ENCODE data around the gene NEU1.
"Not testable (repeated sequence)": the region's sequence is repeated elsewhere in the genome, so short reads cannot be mapped to it uniquely, and the experiment has no call there.

The NEU1 gene

DNA sequence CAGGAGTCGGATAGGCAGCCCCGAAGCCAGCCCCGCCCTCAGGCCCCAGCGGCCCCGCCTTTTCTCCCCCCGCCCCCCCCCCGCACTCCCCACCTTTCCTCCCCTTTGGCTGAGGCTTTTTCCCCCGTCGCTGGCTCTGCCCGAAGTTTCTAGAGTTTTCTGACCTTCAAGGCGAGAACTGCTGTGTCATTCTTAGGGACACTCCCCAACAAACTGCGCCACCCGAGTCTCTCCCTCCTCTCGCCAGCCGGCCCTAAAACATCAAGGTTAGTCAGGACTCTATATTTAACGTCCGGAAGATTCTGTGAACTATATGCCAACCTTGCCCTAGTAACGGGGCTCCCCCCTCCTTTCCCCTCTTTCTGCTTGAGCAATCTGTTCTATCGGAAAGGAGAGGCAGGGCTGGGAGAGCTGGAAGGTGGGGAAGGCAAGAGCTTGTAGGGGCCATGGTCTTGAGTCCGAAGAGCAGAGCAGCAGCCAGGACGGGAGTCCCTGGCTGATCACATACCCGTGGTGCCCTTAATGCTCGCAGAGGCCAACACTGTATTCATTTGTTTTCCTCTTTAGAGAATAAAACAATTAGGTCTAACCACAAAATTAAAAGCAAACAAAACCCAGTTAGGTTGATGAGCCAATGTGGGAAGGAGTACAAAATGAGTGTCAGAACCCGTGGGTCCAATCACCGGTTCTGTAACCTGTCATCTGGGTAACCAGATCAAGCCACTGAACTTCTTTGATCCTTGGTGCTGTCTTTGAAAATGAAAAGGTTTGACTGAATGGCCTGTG lies 40.4 kb downstream of the NEU1 start:
- peak in 1 of 2 donors; percentile 47 for DNase-seq (ENCODE audit: low read depth in 2 of 2, low spot score in 1 of 2)

DNA sequence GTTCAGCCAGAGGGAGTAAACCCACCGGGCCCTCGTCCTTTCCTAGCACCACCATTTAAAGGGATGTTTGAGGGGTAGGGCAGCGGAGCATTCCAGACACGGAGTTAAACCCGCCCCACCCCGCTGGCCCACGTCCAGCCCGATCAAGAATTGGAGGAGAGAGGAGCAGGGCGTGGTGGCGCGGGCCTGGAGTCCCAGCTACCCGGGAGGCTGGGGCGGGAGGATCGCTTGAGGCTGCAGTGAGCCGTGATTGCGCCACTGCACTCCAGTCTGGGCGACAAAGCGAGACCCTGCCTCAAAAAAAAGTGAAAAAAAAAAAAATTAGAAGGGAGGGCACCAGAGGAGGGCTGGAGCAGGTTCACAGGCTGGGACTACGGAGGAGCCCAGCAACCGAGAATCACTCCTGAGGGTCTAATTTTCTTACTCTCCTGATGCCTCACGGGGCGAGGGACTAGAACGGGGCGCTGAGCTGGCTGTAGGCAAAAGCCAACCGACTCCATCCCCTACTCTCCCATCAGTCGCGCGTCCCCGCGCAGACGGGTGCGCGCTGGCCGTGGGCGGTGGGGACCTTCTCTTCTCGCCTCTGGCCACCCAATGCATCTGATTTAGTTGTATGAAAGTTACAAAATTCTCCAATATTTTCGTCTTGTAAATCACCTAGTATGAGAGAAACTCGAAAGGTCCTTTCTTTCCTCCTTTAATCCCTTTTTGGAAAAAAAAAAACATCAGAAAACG lies 41.2 kb downstream of the NEU1 start:
- no peak for DNase-seq (ENCODE audit: low read depth in 2 of 2, low spot score in 1 of 2)

DNA sequence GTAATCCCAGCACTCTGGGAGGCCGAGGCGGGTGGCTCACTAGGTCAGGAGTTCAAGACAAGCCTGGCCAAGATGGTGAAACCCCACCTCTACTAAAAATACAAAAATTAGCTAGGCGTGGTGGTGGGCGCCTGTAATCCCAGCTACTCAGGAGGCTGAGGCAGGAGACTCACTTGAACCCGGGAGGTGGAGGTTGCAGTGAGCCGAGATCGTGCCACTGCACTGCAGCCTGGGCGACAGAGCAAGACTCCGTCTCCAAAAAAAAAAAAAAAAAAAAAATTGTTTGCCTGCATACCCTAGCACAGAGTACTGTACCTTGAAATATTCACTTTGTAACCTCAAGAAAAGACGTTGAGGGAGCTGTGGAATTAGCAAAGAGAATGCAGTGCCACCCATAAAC lies 42.2 kb downstream of the NEU1 start:
- DNase-seq (ENCODE audit: low read depth in 2 of 2, low spot score in 1 of 2): not testable (repeated sequence)

DNA sequence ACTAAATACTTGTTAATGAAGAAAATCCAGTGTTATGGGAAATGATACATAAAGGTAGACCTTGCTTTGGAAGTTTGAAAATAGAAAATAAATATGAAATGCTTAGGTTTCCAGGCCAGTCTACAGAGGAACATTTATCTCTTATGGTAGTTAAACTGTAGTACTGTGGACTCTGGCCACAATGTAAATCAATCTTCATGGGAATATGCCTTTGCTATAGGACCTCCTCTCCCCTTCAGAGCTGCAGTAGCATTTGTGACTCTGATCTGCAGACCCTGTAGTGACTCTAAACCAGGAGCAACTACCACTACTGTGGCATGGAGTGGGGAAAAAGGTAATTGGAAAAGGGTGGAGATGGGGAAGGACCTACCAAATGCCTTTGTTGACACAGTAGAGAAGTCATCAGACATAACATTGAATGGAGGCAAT lies 42.7 kb downstream of the NEU1 start:
- DNase-seq (ENCODE audit: low read depth in 2 of 2, low spot score in 1 of 2): no peak

DNA sequence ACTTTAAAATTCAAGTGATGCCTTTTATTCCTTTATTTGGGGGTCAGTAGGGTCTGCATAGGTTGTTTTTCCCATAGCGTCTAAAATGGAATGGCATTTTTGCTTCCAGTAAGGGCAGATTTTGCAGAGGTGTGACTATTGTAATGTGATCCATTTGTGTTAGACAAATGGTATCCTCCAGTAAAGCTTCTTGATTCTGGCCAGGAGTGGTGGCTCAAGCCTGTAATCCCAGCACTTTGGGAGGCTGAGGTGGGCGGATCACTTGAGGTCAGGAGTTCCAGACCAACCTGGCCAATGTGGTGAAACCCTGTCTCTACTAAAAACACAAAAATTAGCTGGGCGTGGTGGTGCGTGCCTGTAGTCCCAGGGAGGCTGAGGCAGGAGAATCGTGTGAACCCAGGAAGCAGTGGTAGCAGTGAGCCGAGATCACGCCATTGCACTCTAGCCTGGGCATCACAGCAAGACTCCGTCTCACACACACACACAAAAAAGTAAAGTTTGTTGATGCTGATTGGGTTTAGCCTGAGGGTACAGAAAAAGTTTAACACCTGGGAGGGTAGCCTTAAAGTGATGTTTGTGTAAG lies 44.6 kb downstream of the NEU1 start:
- not testable (repeated sequence) for DNase-seq (ENCODE audit: low read depth in 2 of 2, low spot score in 1 of 2)

DNA sequence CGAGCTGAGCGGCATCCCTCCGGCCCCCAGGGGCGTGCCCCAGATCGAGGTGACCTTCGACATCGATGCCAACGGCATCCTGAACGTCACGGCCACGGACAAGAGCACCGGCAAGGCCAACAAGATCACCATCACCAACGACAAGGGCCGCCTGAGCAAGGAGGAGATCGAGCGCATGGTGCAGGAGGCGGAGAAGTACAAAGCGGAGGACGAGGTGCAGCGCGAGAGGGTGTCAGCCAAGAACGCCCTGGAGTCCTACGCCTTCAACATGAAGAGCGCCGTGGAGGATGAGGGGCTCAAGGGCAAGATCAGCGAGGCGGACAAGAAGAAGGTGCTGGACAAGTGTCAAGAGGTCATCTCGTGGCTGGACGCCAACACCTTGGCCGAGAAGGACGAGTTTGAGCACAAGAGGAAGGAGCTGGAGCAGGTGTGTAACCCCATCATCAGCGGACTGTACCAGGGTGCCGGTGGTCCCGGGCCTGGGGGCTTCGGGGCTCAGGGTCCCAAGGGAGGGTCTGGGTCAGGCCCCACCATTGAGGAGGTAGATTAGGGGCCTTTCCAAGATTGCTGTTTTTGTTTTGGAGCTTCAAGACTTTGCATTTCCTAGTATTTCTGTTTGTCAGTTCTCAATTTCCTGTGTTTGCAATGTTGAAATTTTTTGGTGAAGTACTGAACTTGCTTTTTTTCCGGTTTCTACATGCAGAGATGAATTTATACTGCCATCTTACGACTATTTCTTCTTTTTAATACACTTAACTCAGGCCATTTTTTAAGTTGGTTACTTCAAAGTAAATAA lies 45.3 kb downstream of the NEU1 start:
- not testable (repeated sequence) for DNase-seq (ENCODE audit: low read depth in 2 of 2, low spot score in 1 of 2)

DNA sequence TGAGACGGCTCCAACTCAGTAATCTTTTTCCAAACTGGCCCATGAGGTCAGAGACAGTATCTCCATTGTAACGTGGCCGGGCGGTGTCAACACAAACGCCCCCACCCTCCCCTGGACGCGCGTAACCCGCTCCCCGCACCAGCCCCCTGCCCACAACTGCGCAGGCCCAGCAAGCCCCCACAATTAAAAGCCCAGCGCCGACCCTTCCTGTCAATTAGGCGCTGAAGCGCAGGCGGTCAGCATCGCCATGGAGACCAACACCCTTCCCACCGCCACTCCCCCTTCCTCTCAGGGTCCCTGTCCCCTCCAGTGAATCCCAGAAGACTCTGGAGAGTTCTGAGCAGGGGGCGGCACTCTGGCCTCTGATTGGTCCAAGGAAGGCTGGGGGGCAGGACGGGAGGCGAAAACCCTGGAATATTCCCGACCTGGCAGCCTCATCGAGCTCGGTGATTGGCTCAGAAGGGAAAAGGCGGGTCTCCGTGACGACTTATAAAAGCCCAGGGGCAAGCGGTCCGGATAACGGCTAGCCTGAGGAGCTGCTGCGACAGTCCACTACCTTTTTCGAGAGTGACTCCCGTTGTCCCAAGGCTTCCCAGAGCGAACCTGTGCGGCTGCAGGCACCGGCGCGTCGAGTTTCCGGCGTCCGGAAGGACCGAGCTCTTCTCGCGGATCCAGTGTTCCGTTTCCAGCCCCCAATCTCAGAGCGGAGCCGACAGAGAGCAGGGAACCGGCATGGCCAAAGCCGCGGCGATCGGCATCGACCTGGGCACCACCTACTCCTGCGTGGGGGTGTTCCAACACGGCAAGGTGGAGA lies 47.4 kb downstream of the NEU1 start, which contains the start of the genes HSPA1A and HSPA1L:
HSPA1A (plus strand) TSS at position 519 of the 814 bp plus-strand sequence; CDS start at position 733, 214 bp downstream.
HSPA1L (minus strand) TSS at position 259 of the 814 bp plus-strand sequence. CDS start 3,311 bp downstream, outside the sequence.
- DNase-seq (ENCODE audit: low read depth in 2 of 2, low spot score in 1 of 2): peak in 1 of 2 donors; percentile 40

DNA sequence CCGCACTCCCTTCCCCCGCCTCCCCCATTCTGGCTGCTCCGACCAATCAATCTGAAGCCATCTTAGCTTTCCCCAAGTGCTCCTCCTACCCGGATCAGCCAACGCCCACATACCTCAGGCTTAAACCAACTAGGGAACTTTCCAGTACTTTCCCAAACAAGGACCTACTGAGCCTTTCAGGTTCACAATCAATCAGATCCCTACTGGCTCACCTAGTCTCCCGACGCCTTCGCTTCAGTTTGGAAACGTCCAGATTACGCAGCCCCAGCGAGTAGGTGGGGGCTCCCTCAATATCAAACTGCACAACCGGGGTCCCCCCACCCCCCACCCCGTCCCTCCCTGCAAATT lies 48.0 kb downstream of the NEU1 start:
- DNase-seq (ENCODE audit: low read depth in 2 of 2, low spot score in 1 of 2): peak in 1 of 2 donors; percentile 32

DNA sequence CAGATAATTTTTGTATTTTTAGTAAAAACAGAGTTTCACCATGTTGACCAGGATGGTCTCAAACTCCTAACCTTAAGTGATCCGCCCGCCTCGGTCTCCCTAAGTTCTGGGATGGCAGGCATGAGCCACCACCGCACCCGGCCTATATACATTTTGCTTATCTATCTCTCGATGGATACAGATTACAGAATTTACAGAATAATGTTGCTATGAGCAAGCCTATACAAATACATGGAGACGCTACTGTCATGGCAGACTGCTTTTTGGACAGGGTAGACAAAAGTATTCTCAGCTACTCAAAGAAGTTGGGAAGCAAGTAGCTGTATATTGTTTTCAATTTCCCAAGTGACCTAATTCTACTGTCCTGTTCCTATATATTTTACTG lies 49.2 kb downstream of the NEU1 start:
- no peak for DNase-seq (ENCODE audit: low read depth in 2 of 2, low spot score in 1 of 2)

DNA sequence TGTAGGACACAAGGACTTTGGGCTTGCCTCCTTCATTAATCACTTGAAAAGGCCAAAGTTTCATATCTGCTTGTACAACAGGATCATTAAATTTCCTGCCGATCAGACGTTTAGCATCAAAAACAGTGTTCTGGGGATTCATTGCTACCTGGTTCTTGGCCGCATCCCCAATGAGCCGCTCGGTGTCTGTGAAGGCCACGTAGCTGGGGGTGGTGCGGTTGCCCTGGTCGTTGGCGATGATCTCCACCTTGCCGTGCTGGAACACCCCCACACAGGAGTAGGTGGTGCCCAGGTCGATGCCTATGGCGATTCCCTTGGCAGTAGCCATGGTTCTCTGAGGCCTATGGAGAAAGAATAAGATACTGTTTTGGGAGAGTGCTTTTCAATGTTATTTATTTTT lies 51.0 kb downstream of the NEU1 start:
- DNase-seq (ENCODE audit: low read depth in 2 of 2, low spot score in 1 of 2): no peak

DNA sequence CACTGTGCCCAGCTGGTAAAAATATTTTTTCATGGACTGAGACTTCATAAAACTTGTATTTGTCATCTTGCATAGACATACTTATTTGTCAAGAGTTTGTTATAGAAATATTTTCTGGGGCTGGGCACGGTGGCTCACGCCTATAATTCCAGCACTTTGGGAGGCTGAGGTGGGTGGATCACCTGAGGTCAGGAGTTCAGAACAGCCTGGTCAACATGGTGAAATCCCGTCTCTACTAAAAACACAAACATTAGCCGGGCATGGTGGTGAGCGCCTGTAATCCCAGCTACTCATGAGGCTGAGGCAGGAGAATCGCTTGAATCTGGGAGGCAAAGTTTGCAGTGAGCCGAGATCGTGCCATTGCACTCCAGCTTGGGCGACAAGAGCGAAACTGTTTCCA lies 54.0 kb downstream of the NEU1 start:
- DNase-seq (ENCODE audit: low read depth in 2 of 2, low spot score in 1 of 2): not testable (repeated sequence)

Data from stimulated activated CD8-positive, alpha-beta memory T cell treated with anti-CD3 and anti-CD28 coated beads, Interleukin-4, amount 100 ng/mL, for 4 hours (primary cell).